C4-2B (cell line): ENCODE results near the gene NAGS.

Source experiments
- CTCF ChIP-seq: fragments of 450-650 bp; conservative IDR thresholded peaks from 2 replicates; pipeline ENCODE4 v1.5.1; 2017; ENCODE audit warnings: mild to moderate bottlenecking
- ZFX ChIP-seq: fragments of 450-650 bp; IDR thresholded peaks from 2 replicates; pipeline ENCODE4 v1.6.1; 2017

- TF ChIP-seq CTCF (no peak), ZFX (no peak)
Observed at GRCh38 chr17:44005527-44006271, 1.3 kb downstream of the NAGS start.
